ENCODE measurements around the gene POC1A.

POC1A gene

DNA sequence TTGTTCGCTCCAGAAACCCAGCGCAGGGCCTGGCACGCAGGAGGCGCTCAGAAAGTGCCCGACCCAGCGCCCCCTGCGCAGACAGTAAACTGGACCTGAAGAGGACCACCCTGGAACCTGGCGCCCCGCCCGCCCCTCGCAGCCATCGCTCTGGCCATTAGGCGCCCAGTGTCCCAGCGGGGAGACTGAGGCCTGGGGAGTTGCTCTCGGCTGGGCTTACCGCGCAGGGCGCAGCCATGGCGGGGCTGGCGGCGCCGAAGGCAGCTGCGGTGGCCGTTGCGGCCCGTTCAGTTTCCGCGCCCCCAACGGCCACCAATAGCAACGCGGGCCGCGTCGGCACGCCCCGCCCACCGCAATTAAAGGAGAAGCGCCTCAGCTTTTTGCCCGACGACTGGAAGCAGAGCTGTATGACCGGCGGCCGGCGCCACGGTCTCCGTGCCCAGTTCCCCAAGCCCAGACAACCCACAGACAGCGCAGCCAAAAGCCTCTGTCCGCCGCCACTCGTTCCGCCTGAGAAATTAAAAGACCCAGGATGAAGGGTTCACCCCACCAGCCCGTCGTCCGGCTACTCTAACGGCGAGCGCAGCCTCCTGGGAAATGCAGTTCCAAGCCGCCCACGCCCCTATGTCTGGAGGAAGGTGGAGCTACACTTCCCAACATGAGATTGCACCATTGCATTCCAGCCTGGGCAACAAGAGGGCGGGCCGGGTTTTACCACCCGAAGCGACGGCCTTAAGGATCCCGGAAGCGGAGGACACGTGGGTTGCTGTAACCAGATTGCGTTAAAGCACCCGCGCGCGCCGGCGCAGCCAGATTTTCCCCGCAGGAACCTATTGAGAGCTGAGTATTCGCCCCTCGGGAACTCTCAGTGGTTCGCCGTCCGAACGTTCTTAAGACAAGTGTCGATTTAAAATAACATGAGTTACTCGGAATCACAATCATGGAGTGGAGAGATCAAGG lies at the start of gene POC1A:
POC1A (minus strand) TSS at position 289 of the 960 bp plus-strand sequence; CDS start at position 238, 51 bp downstream.
- H3K9ac ChIP-seq (ENCODE audit: insufficient read length, low read depth), result peak within 1 kb of the TSS; percentile 97
- no peaks in the 10 kb centered on the region for H3K9me3 ChIP-seq (ENCODE audit: insufficient read depth, low read length)
- DNase-seq (ENCODE audit: low read depth, low spot score), result peak; percentile 92
- H3K4me1 ChIP-seq (ENCODE audit: insufficient read depth, insufficient read length), result peaks cover 3% of the 10 kb centered on the region
- peaks cover 19% of the 10 kb centered on the region for H3K36me3 ChIP-seq (ENCODE audit: insufficient read depth, insufficient read length, low read length)
- peak within 1 kb of the TSS; percentile 86 for H3K4me3 ChIP-seq (ENCODE audit: insufficient read length, low read depth)
- TF ChIP-seq SUZ12 (IDR thresholded peaks at IDR 0.05; ENCODE audit: extremely low read depth, insufficient read depth, insufficient read length) (no peak), YY1 (IDR thresholded peaks at IDR 0.05; ENCODE audit: insufficient read depth, insufficient read length) (peak; percentile 7)
- H3K27me3 ChIP-seq (ENCODE audit: insufficient read depth, insufficient read length), result no peaks in the 10 kb centered on the region

GRCh38 chr3:52203701-52204100 lies 49.5 kb upstream of the POC1A start:
- Histone ChIP-seq H3K27me3 (ENCODE audit: insufficient read depth, insufficient read length) (no peaks in the 10 kb centered on the region), H3K4me3 (ENCODE audit: insufficient read length, low read depth) (no peak overlapping the region), H3K9ac (ENCODE audit: insufficient read length, low read depth) (no peak overlapping the region), H3K4me1 (ENCODE audit: insufficient read depth, insufficient read length) (peaks cover 3% of the 10 kb centered on the region), H3K36me3 (ENCODE audit: insufficient read depth, insufficient read length, low read length) (peaks cover 91% of the 10 kb centered on the region), H3K9me3 (ENCODE audit: insufficient read depth, low read length) (no peaks in the 10 kb centered on the region)
- no peak for DNase-seq (ENCODE audit: low read depth, low spot score)
- no peak for TF ChIP-seq SUZ12 (IDR thresholded peaks at IDR 0.05; ENCODE audit: extremely low read depth, insufficient read depth, insufficient read length)
- no peak for TF ChIP-seq YY1 (IDR thresholded peaks at IDR 0.05; ENCODE audit: insufficient read depth, insufficient read length)

GRCh38 chr3:52202384-52203077 lies 48.3 kb upstream of the POC1A start:
- H3K9me3 ChIP-seq (ENCODE audit: insufficient read depth, low read length), result no peaks in the 10 kb centered on the region
- H3K4me3 ChIP-seq (ENCODE audit: insufficient read length, low read depth), result no peak overlapping the region
- DNase-seq (ENCODE audit: low read depth, low spot score), result no peak
- no peaks in the 10 kb centered on the region for H3K27me3 ChIP-seq (ENCODE audit: insufficient read depth, insufficient read length)
- TF ChIP-seq ZNF274 (IDR thresholded peaks at IDR 0.05; ENCODE audit: low read depth, low read length) (no peak), SUZ12 (IDR thresholded peaks at IDR 0.05; ENCODE audit: extremely low read depth, insufficient read depth, insufficient read length) (no peak), YY1 (IDR thresholded peaks at IDR 0.05; ENCODE audit: insufficient read depth, insufficient read length) (no peak)
- no peak overlapping the region for H3K9ac ChIP-seq (ENCODE audit: insufficient read length, low read depth)
- H3K36me3 ChIP-seq (ENCODE audit: insufficient read depth, insufficient read length, low read length), result peaks cover 80% of the 10 kb centered on the region
- H3K4me1 ChIP-seq (ENCODE audit: insufficient read depth, insufficient read length), result peaks cover 3% of the 10 kb centered on the region

GRCh38 chr3:52200981-52201679 lies 46.9 kb upstream of the POC1A start:
- Histone ChIP-seq H3K36me3 (ENCODE audit: insufficient read depth, insufficient read length, low read length) (peaks cover 70% of the 10 kb centered on the region), H3K9ac (ENCODE audit: insufficient read length, low read depth) (no peak overlapping the region), H3K27me3 (ENCODE audit: insufficient read depth, insufficient read length) (peaks cover 6% of the 10 kb centered on the region), H3K4me1 (ENCODE audit: insufficient read depth, insufficient read length) (peaks cover 3% of the 10 kb centered on the region), H3K4me3 (ENCODE audit: insufficient read length, low read depth) (no peak overlapping the region), H3K9me3 (ENCODE audit: insufficient read depth, low read length) (no peaks in the 10 kb centered on the region)
- DNase-seq (ENCODE audit: low read depth, low spot score), result no peak
- TF ChIP-seq SUZ12 (IDR thresholded peaks at IDR 0.05; ENCODE audit: extremely low read depth, insufficient read depth, insufficient read length) (no peak), ZNF274 (IDR thresholded peaks at IDR 0.05; ENCODE audit: low read depth, low read length) (no peak), YY1 (IDR thresholded peaks at IDR 0.05; ENCODE audit: insufficient read depth, insufficient read length) (no peak)

DNA sequence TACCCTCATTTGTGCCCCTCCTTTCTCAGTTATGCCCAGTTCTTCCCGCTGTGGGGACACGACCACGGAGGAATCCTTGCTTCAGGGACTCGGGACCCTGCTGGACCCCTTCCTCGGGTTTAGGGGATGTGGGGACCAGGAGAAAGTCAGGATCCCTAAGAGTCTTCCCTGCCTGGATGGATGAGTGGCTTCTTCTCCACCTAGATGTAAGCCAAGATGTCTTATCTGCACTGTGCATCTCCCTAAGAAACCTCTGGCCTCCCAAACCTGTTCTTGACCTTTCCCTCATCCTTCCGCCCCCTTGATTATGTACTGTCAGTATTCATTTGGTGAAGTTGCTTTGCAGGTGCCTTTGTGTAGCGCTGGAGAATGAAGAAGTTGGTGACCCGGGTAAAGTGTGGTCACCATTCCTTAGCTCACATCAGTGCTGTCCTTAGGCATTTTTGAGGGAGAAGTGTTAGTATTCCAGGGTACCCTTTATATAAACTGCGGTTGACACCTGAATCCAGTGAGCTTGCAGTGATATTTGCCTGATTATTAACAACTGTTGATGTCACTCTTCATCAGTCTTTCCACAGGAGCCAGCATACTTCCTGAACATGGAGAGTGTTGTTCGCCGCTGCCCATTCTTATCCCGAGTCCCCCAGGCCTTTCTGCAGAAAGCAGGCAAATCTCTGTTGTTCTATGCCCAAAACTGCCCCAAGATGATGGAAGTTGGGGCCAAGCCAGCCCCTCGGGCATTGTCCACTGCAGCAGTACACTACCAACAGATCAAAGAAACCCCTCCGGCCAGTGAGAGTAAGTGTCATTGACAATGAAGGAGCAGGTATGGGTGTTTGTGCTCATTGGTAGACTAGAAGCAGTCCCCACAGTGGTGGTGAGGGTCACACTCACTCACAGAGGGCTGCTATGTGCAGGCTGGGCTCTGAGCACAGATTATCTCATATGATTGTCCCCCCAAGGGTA lies 44.7 kb upstream of the POC1A start:
- Histone ChIP-seq H3K9me3 (ENCODE audit: insufficient read depth, low read length) (no peaks in the 10 kb centered on the region), H3K27me3 (ENCODE audit: insufficient read depth, insufficient read length) (peaks cover 9% of the 10 kb centered on the region), H3K9ac (ENCODE audit: insufficient read length, low read depth) (peak overlapping the region; percentile 86), H3K4me1 (ENCODE audit: insufficient read depth, insufficient read length) (peaks cover 3% of the 10 kb centered on the region), H3K36me3 (ENCODE audit: insufficient read depth, insufficient read length, low read length) (peaks cover 48% of the 10 kb centered on the region), H3K4me3 (ENCODE audit: insufficient read length, low read depth) (peak overlapping the region; percentile 90)
- no peak for TF ChIP-seq ZNF274 (IDR thresholded peaks at IDR 0.05; ENCODE audit: low read depth, low read length)
- TF ChIP-seq SUZ12 (IDR thresholded peaks at IDR 0.05; ENCODE audit: extremely low read depth, insufficient read depth, insufficient read length), result no peak
- TF ChIP-seq YY1 (IDR thresholded peaks at IDR 0.05; ENCODE audit: insufficient read depth, insufficient read length), result no peak
- DNase-seq (ENCODE audit: low read depth, low spot score), result no peak

All from NT2/D1 (cell line).